NCI-H187 treated with DMSO at 0.1 percent for 48 hours (cell line): ENCODE measurements around the gene DEPDC4.
"Not testable (repeated sequence)": the region's sequence is repeated elsewhere in the genome, so short reads cannot be mapped to it uniquely, and the experiment has no call there.

Source experiments
- DNase-seq: peaks from one replicate; lab custom pipeline; 2025; lab: John Stamatoyannopoulos, UW

DEPDC4 gene

DNA sequence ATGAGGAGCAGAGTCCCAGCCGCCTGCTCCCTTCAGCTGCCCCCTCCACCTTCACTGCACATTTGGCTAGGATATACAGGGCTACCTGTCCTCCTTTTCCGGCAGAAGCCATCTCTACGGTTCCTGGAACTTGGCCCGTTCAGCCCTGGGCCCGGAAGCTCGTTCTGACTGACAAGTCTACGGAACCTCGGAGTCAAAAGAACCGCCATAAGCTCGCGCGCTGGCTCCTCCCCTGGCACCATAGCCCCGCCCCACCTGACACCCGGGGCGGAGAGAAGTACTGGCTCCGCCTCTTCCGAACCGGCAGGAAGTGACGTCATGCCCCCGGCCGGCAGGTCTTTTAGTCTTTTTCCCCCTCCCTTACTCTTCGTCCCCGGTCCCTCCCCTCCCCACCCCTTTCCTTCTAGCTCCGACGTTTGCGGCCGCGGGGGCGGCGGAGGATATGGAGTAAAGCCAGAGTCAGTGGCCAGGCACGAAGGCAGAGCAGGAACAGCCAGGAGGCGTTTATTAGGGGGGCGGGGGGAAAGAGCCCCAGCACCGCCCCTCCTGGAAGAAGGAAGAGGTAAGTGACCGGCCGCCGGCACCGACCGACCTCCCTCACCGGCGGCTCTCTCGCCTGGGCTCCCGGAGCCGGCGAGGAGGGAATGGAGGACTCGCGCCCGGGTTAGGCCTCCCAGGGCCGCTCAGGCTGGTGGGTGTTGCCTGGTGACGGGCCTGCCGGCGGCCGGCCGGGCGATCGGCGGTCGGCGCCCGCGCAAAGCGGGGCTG, at the start of gene DEPDC4, which contains the start of gene SCYL2:
Gene DEPDC4 (minus strand): TSS at position 245 of the 768 bp plus-strand sequence. CDS start 3 bp downstream, at position 242.
Gene SCYL2 (plus strand): TSS at position 343 of the 768 bp plus-strand sequence. CDS start 15,794 bp downstream, outside the sequence.
- DNase-seq, result peak; percentile 88

DNA sequence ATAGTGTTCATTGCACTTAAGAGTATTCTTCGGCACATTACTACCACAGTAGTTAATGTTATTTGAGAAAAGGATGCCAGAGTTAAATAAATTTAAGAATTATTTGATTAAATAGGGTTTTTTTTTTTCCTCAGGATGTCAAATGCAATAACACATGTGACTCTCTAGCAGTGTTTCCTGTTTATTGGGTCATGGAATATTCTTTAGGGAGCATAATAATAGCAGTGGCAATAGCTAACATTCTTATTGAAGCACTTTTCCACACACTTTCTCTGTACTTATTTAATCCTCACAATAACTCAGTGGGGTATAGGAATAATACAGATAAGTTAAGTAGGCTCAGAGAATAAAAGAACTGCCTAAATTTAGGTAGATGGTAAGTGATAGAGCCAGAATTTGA, 44.4 kb upstream of the DEPDC4 start:
- DNase-seq, result no peak

DNA sequence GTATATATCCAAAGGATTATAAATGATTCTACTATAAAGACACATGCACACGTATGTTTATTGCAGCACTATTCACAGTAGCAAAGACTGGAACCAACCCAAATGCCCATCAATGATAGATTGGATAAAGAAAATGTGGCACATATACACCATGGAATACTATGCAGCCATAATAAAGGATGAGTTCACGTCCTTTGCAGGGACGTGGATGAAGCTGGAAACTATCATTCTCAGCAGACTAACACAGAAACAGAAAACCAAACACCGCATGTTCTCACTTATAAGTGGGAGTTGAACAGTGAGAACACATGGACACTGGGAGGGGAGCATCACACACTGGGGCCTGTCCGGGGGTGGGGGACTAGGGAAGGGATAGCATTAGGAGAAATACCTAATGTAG, 41.3 kb upstream of the DEPDC4 start:
- DNase-seq, result not testable (repeated sequence)

DNA sequence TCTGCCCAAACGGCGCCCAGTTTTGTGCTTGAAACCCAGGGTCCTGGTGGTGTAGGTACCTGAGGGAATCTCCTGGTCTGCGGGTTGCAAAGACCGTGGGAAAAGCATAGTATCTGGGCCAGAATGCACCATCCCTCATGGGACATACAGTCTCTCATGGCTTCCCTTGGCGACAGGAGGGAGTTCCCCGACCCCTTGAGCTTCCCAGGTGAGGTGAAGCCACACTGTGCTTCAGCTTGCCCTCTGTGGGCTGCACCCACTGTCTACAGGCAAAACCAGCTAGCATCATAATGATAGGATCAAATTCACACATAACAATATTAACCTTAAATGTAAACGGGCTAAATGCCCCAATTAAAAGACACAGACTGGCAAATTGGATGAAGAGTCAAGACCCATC, 37.5 kb upstream of the DEPDC4 start:
- DNase-seq, result not testable (repeated sequence)

DNA sequence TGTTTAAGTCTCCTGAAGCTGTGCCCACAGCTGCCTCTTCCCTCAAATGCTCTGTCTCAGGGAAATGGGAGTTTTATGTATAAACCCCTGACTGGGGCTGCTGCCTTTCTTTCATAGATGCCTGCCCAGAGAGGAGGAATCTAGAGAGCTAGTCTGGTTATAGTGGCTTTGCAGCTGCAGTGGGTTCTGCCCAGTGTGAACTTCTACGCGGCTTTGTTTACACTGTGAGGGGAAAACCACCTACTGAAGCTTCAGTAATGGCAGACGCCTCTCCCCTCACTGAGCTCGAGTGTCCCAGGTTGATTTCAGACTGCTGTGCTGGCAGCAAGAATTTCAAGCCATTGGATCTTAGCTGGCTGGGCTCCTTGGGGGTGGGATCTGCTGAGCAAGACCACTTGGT, 37.0 kb upstream of the DEPDC4 start:
- DNase-seq, result no peak

DNA sequence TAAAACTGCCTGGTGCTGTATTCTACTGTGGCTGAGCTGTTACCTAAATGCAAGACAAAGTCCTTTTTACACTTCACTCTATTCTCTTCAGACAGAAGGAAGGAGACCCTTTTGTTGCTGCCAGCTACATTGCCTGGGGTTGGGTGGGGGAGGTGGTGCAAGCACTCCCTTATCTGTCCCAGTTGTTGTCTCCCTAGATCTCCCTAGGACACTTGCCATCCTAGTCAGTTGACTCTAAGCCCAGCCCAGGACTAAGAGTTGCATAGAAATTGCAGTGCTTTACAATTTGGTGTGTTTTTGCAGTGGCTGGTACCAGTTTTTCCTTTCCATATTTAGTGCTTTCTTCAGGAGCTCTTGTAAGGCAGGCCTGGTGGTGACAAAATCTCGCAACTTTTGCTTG, 35.2 kb upstream of the DEPDC4 start:
- no peak for DNase-seq

DNA sequence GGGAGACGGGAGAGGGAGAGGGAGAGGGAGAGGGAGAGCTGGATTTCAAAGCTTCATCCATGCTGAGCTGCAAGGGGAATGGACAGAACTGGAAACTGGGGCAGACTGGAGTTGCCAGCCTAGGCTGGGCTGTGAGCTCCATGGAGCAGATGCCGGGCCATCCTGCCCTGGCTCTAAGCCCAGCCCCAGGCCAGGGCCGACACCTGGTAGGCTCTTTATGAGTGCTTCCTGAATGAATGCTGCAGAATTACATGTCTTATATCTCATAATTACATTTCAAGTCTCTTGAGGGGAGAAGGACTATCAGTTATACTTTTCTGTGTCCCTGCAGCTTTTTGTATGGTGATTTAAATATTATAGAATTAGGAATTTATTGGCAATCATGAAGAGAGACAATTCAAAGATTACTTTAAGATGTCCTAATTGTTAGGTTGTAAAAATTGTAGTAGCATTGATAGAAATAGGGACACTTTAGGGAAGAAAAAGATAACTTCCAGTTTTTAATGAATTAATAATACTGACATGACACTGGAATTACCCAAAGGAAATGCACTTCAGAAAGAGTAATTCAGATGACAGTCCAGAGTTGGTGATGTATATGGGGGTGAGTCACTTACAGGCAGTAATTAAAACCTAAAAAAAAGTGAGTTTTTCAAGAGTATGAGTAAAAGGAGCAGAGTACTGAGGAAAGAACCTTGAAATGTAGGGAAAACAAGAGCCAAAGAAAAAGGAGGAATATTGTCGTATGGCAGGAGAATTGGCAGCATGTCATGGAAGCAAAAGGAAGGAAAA, 29.1 kb upstream of the DEPDC4 start:
- no peak for DNase-seq

DNA sequence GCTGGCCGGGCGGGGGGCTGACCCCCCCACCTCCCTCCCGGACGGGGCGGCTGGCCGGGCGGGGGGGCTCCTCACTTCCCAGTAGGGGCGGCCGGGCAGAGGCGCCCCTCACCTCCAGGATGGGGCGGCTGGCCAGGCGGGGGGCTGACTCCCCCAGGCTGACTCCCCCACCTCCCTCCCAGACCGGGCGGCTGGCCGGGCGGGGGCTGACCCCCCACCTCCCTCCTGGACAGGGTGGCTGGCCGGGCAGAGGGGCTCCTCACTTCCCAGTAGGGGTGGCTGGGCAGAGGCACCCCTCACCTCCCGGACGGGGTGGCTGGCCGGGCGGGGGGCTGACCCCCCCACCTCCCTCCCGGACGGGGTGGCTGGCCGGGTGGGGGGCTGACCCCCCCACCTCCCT, 27.5 kb upstream of the DEPDC4 start:
- not testable (repeated sequence) for DNase-seq

DNA sequence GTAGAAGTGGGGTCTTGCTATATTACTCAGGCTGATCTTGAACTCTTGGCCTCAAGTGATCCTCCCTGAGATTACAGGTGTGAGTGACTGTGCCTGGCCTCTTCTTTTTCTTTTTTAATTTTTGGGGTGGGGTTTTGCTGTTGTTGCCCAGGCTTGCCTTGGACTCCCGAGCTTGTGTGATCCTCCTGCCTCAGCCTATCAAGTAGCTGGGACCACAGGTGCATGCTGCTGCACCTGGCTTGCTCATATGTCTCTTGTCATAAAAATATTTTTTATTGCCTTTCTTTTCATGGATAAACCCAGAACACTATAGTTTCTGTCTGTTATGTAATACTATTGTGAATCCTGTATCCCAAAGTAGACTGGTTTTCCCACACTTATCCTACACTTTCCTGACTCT, 26.1 kb upstream of the DEPDC4 start:
- peak; percentile 74 for DNase-seq

DNA sequence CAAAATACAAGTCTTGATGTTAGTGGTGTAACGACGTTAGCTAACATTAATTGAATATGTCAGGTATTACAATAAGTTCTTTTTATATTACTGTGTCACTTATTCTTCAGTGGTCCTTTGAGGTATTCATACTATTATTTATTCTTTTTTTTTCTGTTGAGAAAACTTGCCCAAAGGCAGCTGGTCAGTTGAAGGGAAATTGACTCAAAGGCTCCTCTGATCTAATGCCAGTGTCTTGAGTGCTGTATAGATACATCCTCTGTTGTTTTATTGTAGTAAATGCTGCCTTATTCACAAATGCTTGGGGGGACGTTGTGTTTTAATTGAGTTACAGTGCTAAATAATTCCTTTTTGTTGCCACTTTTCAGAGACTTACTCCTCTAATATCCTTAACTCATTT, 23.1 kb upstream of the DEPDC4 start:
- DNase-seq, result no peak

DNA sequence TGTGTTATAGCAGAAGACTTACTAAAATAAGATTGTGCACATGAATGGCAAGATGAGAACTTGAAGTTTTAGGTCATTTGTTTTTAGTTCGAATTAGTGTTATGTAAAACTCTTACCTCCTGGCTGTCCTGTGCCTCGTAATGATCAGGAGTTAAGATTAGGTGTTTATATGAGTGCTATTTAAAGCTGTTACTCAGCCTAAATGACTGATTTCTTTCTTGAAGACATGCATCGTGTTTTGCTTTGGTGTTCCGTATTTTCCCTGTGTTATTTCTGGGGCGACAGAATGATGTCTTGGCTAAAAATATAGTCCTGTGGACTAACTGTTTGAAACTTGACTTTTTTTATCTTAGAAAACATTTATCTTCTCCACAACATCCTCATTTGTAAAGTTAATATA, 22.2 kb upstream of the DEPDC4 start:
- no peak for DNase-seq

DNA sequence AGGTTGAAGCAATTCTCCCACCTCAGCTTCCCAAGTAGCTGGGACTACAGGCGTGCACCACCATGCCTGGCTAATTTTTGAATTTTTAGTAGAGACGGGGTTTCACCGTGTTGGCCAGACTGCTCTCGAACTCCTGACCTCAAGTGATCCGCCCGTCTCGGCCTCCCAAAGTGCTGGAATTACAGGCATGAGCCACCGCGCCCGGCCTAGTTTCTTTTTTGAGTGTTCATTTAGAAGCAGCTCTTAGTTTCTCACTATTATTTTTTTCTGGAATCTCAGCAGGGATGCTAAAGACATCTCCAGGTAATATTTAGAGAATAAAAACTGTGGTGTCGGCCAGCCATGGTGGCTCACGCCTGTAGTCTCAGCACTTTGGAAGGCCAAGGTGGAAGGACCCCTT, 17.7 kb upstream of the DEPDC4 start:
- DNase-seq, result not testable (repeated sequence)

DNA sequence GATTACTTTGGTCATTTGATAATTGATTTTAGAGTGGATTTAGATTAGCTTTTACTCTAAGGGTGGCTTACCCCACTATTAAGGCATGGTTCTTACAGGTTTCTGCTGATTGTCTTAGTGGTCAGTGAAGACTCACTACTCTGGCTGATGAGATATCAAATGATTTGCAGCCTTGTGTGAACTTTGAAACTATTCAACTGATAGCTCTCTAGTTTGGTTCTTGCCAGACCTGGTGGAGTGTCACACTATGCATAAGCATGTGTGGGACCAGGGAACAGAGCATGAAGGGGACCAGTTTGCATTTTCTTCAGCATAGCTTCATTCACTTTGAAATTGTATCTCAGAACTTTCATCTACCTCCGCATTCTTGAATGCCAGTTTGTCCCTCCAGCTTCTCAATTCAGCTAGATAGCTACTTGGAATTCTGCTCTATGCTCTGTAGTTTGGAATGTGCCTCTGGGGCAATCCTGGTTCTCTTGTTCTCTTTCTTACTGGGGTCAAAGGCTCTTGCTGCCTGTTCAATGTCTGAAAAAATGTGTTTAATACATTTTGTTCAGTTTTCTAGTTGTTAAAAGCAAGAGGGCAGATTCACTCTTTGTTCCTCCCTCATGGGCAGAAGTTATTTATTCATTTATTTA, 12.8 kb upstream of the DEPDC4 start:
- no peak for DNase-seq

DNA sequence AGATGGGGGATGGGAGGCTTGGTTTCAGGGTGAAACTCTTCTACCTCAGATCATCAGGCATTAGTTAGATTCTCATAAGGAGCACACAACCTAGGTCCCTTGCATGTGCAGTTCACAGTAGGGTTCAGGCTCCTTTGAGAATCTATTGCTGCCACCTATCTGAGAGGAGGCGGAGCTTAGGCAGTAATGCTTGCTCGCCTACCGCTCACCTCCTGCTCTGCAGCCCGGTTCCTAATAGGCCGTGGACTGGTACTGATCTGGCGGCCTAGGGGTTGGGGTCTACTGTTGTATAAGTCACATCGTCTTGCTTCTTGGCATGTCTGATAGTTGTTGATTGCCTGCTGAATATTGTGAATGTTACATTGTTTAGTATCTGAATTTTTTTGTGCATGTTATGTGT, 12.3 kb upstream of the DEPDC4 start:
- DNase-seq, result no peak

DNA sequence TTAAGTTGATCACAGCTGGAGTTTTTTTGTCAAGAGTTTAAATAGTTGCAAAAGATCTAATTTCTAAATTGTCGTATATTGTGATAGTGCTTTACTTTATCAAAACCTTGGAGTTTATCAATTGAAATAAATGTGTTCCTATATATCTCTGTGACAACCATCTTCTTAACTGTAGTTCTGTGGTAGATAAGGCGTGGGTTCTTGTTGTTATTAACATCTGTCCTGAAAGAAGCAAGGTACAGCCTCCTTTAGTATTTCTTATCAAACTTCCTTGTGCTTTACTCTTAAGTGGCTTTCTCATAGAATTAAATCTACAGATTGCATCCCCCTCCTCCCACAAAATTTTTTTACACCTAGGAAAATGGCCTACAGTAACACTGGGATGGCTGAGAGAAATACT, 7.4 kb upstream of the DEPDC4 start:
- no peak for DNase-seq

DNA sequence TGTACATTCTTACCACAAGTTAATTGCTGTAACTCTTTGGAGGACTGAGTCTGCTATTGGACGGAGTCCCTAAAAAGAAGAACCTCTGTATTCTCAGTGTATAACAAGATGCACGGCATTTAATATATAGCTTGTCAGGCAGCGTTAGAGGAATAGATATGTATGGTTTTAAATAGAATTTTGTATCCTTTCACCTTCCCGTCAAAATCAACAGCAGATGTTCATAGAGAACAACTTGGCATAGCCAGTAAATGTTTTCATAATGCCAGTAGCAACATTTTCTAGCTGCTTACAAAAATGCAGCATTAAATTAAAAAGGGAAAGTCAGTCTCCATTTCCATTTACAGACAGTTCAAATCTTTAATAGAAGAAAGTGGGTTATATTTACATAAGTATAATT, 6.9 kb upstream of the DEPDC4 start:
- DNase-seq, result no peak

DNA sequence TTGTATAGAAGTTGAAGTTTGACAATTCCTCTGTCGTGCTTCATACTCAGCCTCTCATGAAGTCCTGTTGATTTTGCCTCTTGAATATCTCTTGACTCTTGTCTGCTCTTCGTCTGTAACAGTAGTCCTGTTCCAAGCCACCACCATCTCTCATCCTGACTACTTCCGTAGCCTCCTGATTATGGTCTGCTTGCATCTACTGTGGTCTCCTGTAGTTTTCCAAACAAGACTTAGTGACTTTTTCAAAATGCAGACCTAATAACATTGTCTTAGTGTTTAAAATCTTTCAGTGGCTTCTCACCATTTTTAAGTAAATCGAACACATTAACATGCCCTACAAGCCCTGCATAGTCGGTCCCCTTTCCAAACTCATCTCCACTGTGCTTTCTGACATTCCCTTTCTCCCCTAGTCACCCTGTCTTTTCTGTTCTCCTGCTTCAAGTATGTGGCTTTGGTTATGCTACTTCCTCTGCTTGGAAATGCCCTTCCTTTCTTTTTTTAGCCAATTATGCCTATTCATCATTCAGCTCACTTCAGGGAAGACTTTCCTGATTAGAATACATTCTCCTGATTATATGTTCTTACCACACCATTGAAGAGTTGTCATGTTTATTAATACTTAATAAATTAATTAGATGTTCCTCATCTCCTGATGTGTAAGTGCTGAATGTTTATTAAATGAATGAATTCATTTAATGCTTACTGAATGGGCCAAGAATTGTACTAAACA, 2.1 kb upstream of the DEPDC4 start:
- no peak for DNase-seq

DNA sequence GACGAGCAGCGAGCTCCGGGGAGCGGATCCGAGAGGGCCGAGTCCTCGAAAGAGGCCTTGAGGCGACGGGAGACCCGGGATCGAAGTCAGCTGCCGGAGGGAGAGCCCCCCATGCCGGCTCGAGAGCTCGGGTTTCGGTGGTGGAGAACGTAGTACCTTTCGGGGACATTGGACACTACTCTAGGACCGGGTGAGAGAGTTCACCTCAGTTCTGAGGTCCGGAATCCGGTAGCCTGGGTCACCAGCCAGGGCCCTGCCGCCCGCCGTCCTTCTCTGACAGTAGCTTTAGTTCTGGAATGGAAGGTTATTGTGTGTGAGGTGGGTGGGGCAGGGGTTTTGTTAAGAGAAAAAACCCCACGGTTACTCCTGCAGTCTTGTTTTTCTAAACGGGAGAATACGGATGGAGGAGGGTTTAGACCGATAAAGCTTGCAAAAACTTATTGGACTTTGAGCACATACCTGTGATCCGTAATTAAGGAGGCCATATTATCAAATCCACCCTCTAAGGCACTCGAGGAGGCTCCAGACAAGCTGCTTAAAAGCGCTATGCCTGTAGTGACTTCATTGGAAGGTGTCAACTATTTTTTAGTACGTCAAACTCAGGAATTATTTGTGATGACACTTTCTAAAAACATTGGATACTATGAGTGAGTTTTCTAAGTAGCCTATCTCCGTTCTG, 863 bp upstream of the DEPDC4 start:
- DNase-seq, result no peak

DNA sequence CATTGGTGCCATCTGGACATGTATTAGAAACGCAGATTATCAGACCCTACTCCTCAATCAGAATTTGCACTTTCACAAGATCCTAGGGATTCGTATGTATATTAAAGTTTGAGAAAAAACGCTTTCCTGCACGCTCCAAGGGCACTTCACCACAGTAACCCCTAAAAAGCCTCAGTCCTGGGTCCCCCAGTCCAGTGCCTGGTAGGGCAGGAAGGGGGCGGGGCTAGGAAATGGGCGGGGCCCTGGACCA, 369 bp downstream of the DEPDC4 start:
- no peak for DNase-seq

DNA sequence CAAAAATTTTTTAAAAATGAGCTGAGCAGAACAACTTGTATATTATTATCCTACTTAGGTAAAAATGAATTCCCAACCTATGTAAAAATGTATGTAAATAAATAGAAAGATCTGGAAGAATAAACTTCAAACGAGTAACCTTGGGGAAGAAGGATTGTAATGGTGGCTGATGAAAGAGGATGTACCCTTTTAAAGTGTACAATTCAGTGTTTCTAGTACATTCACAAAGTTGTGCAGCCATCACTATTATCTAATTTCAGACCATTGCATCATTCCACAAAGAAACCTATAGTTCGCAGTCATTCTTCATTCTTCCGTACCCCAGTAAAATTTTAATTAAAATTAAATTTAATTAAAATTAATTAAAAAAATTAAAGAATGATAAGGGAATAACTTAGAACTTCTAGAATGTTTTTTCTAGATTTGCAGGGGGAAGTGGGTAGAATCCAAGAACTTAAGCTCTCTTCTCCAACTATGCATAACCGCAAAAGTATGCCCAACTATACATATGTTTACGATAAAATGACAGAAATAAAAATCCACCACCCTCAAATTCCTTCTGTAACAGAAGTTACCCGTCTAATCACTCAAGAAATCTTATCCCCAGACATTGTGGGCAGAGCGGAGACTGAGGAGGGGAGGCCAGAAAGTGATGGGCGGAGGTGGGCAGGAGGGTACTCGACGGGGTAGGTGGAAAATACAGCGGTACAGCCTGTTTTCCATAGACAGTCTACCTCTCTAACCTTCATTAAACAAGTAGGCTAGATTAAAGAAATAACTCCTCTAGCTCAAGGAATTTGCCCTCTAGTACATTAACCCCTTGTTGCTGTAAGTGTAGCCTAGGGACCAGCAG, 921 bp downstream of the DEPDC4 start:
- DNase-seq, result no peak

DNA sequence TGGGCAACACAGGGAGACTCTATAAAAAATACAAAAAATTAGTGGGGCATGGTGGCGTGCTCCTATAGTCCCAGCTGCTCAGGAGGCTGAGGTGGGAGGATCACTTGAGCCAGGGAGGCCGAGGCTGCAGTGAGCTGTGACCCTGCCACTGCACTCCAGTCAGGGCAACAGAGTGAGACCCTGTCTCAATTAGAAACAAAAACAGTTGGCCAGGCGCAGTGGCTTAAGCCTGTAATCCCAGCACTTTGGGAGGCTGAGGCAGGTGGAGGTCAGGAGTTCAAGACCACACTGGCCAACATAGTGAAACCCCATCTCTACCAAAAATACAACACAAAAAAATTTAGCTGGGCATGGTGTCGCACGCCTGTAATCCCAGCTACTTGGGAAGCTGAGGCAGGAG, 1.8 kb downstream of the DEPDC4 start:
- not testable (repeated sequence) for DNase-seq
